ENCODE data around the gene C9orf153. TPM values are rescaled to one million over a fixed set of nuclear protein-coding genes. Genes with fewer than 3 reads are reported as not detected.

The C9orf153 gene
- total RNA-seq, 2 donors from 2014 or later, result 0.37 to 0.51 TPM

- no peak overlapping the region for H3K27ac Mint-ChIP-seq
- no peaks in the 10 kb centered on the region for H3K9me3 Mint-ChIP-seq
- Histone ChIP-seq H3K4me1 (ENCODE audit: control insufficient read depth, insufficient read depth, low read length) (no peaks in the 10 kb centered on the region), H3K27ac (ENCODE audit: low read depth, low read length) (no peak overlapping the region), H3K36me3 (ENCODE audit: control insufficient read depth, insufficient read depth, low read length) (no peaks in the 10 kb centered on the region), H3K4me3 (ENCODE audit: low read length) (no peak overlapping the region), H3K27me3 (ENCODE audit: control insufficient read depth, insufficient read depth, low read length, poor library complexity, severe bottlenecking) (no peaks in the 10 kb centered on the region), H3K9ac (ENCODE audit: extremely low read depth, low read length, poor library complexity, severe bottlenecking) (no peak overlapping the region), H3K9me3 (ENCODE audit: control insufficient read depth, low read length) (no peaks in the 10 kb centered on the region)
- H3K27me3 Mint-ChIP-seq (ENCODE audit: insufficient read depth), result no peaks in the 10 kb centered on the region
- no peak for TF ChIP-seq CTCF (conservative IDR thresholded peaks at IDR 0.05)
- H3K36me3 Mint-ChIP-seq (ENCODE audit: low read depth), result no peaks in the 10 kb centered on the region
- DNase-seq, result no peak
- WGBS, 2 experiments (ENCODE audit: insufficient coverage in 1 of 2, insufficient read length in 1 of 2), result 89 to 90% methylated on average over 5 of the region's 5 CpGs
- H3K4me1 Mint-ChIP-seq, result no peaks in the 10 kb centered on the region
- no peak overlapping the region for H3K4me3 Mint-ChIP-seq
Observed at GRCh38 chr9:86178503-86178902, 81.0 kb downstream of the C9orf153 start.

- DNase-seq, result no peak
- H3K36me3 Mint-ChIP-seq (ENCODE audit: low read depth), result no peaks in the 10 kb centered on the region
- H3K4me1 Mint-ChIP-seq, result no peaks in the 10 kb centered on the region
- no peak for TF ChIP-seq CTCF (conservative IDR thresholded peaks at IDR 0.05)
- H3K4me3 ChIP-seq (ENCODE audit: low read length), result no peak overlapping the region
- H3K27ac ChIP-seq (ENCODE audit: low read depth, low read length), result no peak overlapping the region
- H3K9me3 ChIP-seq (ENCODE audit: control insufficient read depth, low read length), result no peaks in the 10 kb centered on the region
- no peaks in the 10 kb centered on the region for H3K36me3 ChIP-seq (ENCODE audit: control insufficient read depth, insufficient read depth, low read length)
- no peaks in the 10 kb centered on the region for H3K27me3 Mint-ChIP-seq (ENCODE audit: insufficient read depth)
- no peak overlapping the region for H3K27ac Mint-ChIP-seq
- H3K9ac ChIP-seq (ENCODE audit: extremely low read depth, low read length, poor library complexity, severe bottlenecking), result no peak overlapping the region
- H3K4me1 ChIP-seq (ENCODE audit: control insufficient read depth, insufficient read depth, low read length), result no peaks in the 10 kb centered on the region
- no peaks in the 10 kb centered on the region for H3K9me3 Mint-ChIP-seq
- no peaks in the 10 kb centered on the region for H3K27me3 ChIP-seq (ENCODE audit: control insufficient read depth, insufficient read depth, low read length, poor library complexity, severe bottlenecking)
- no peak overlapping the region for H3K4me3 Mint-ChIP-seq
- 100% methylated on average over 1 of the region's 1 CpG; no CpG with 5 or more reads in 1 of the 2 experiments for WGBS, 2 experiments (ENCODE audit: insufficient coverage in 1 of 2, insufficient read length in 1 of 2)
Observed at GRCh38 chr9:86177995-86178394, 81.5 kb downstream of the C9orf153 start.

GRCh38 chr9:86176468-86176867 is 83.0 kb downstream of the C9orf153 start:
- Mint-ChIP-seq H3K4me1 (no peaks in the 10 kb centered on the region), H3K4me3 (no peak overlapping the region), H3K36me3 (ENCODE audit: low read depth) (no peaks in the 10 kb centered on the region), H3K27ac (no peak overlapping the region), H3K27me3 (ENCODE audit: insufficient read depth) (no peaks in the 10 kb centered on the region), H3K9me3 (no peaks in the 10 kb centered on the region)
- no peaks in the 10 kb centered on the region for H3K36me3 ChIP-seq (ENCODE audit: control insufficient read depth, insufficient read depth, low read length)
- H3K9ac ChIP-seq (ENCODE audit: extremely low read depth, low read length, poor library complexity, severe bottlenecking), result no peak overlapping the region
- H3K4me3 ChIP-seq (ENCODE audit: low read length), result no peak overlapping the region
- no peak for TF ChIP-seq CTCF (conservative IDR thresholded peaks at IDR 0.05)
- no peak overlapping the region for H3K27ac ChIP-seq (ENCODE audit: low read depth, low read length)
- H3K4me1 ChIP-seq (ENCODE audit: control insufficient read depth, insufficient read depth, low read length), result no peaks in the 10 kb centered on the region
- WGBS, 2 experiments (ENCODE audit: insufficient coverage in 1 of 2, insufficient read length in 1 of 2), result 86 to 100% methylated on average over 1 to 5 of the region's 5 CpGs
- no peak for DNase-seq
- H3K27me3 ChIP-seq (ENCODE audit: control insufficient read depth, insufficient read depth, low read length, poor library complexity, severe bottlenecking), result no peaks in the 10 kb centered on the region
- H3K9me3 ChIP-seq (ENCODE audit: control insufficient read depth, low read length), result no peaks in the 10 kb centered on the region

All from endodermal cell (in vitro differentiated cells).